ENCODE data around the gene COQ6. TPM values are rescaled to one million over a fixed set of nuclear protein-coding genes. Genes with fewer than 3 reads are reported as not detected.
"Not testable (repeated sequence)": the region's sequence is repeated elsewhere in the genome, so short reads cannot be mapped to it uniquely, and the experiment has no call there.

The COQ6 gene
- total and polyA plus RNA-seq, 7 donors = 12.6 to 31.6 (median 23.8) TPM

DNA sequence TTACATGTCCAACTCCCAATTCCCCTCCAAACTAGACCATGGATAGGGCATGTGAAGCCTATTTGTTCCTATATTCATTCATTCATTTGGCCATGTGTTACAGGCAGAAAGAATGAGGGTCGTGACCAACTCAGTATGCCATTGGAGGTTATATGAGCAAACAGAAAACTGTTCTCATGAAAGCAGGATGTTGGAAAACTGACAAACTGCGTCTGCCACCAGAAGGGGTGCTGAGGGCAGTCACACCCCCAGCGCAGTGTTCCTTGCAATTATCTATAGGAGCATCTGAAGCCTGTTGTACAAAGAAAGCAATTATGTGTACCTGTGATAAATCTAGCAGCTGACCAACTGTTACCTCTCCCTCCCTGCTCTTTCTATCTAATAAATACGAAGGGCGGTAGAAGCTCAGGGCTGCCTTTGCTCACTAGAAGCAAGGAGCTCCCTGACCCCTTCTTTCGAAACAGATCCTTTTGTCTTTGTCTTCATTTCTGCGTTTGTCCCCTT lies 47.9 kb downstream of the COQ6 start:
- no peak for DNase-seq
- Histone ChIP-seq H3K27ac (no peak overlapping the region), H3K9me3 (no peaks in the 10 kb centered on the region), H3K4me3 (no peak overlapping the region), H3K36me3 (peaks cover 0 to 11% (median 0%) of the 10 kb centered on the region in 4 donors), H3K4me1 (no peaks in the 10 kb centered on the region), H3K27me3 (no peaks in the 10 kb centered on the region)
- intact Hi-C loops (cut with DNase I) = no loop called here
- TF ChIP-seq POLR2A (IDR thresholded peaks at IDR 0.05) (peak in 1 of 2 donors; percentile 36), EP300 (IDR thresholded peaks at IDR 0.05) (no peak), POLR2AphosphoS5 (IDR thresholded peaks at IDR 0.05) (no peak)
- TF ChIP-seq, protein P1, sequence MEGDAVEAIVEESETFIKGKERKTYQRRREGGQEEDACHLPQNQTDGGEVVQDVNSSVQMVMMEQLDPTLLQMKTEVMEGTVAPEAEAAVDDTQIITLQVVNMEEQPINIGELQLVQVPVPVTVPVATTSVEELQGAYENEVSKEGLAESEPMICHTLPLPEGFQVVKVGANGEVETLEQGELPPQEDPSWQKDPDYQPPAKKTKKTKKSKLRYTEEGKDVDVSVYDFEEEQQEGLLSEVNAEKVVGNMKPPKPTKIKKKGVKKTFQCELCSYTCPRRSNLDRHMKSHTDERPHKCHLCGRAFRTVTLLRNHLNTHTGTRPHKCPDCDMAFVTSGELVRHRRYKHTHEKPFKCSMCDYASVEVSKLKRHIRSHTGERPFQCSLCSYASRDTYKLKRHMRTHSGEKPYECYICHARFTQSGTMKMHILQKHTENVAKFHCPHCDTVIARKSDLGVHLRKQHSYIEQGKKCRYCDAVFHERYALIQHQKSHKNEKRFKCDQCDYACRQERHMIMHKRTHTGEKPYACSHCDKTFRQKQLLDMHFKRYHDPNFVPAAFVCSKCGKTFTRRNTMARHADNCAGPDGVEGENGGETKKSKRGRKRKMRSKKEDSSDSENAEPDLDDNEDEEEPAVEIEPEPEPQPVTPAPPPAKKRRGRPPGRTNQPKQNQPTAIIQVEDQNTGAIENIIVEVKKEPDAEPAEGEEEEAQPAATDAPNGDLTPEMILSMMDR (IDR thresholded peaks at IDR 0.05) = no peak
- WGBS, 2 donors = 18 to 65% methylated on average over 7 of the region's 7 CpGs

DNA sequence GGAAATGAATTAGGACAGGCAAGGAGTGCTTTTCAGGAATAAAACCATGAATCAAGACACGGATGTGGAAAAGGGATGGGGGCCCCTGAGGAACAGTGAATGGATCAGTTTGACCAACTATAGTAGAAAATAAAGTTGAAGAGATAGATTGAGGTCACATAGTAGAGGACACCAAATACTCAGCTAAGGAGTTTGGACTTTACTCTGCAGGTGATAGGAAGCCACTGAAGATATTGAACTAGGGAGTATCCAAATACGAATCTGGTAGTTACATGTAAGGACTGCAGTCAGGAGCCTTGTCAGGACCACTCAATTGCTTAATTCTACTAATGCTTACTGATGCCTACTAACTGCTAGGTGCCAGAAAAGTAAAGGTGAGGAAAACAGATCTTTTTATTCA lies 48.6 kb downstream of the COQ6 start:
- H3K4me1 ChIP-seq = no peaks in the 10 kb centered on the region
- H3K9me3 ChIP-seq = no peaks in the 10 kb centered on the region
- WGBS, 2 donors = 19 to 67% methylated on average over 2 of the region's 2 CpGs
- no peak for DNase-seq
- TF ChIP-seq, protein P1 (IDR thresholded peaks at IDR 0.05) = no peak
- TF ChIP-seq EP300 (IDR thresholded peaks at IDR 0.05) (no peak), POLR2A (IDR thresholded peaks at IDR 0.05) (no peak)
- no peak overlapping the region for H3K4me3 ChIP-seq
- H3K27me3 ChIP-seq = no peaks in the 10 kb centered on the region
- H3K36me3 ChIP-seq = peaks cover 0 to 18% (median 0%) of the 10 kb centered on the region in 4 donors
- intact Hi-C loops (cut with DNase I) = no loop called here
- H3K27ac ChIP-seq = no peak overlapping the region

DNA sequence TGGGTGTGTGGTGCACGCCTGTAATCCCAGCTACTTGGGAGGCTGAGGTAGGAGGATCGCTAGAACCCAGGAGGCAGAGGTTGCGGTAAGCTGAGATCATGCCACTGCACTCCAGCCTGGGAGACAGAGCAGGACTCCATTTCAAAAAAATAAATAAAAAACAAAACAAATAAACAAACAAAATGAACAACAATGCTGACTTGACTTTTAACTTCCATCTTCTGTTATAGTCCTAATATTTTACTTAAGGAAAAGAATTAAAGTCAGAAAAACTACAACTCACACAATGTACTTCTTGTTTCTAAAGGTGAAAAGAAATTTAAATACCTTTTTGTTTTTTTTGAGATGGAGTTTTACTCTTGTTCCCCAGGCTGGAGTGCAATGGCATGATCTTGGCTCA lies 55.6 kb downstream of the COQ6 start:
- peaks cover 0 to 42% (median 6%) of the 10 kb centered on the region in 4 donors for H3K36me3 ChIP-seq
- H3K27ac ChIP-seq; H3K4me1 ChIP-seq; DNase-seq; H3K9me3 ChIP-seq; intact Hi-C loops (cut with DNase I); H3K4me3 ChIP-seq; H3K27me3 ChIP-seq: not testable (repeated sequence)
- WGBS, 2 donors = 98 to 99% methylated on average over 3 of the region's 3 CpGs

DNA sequence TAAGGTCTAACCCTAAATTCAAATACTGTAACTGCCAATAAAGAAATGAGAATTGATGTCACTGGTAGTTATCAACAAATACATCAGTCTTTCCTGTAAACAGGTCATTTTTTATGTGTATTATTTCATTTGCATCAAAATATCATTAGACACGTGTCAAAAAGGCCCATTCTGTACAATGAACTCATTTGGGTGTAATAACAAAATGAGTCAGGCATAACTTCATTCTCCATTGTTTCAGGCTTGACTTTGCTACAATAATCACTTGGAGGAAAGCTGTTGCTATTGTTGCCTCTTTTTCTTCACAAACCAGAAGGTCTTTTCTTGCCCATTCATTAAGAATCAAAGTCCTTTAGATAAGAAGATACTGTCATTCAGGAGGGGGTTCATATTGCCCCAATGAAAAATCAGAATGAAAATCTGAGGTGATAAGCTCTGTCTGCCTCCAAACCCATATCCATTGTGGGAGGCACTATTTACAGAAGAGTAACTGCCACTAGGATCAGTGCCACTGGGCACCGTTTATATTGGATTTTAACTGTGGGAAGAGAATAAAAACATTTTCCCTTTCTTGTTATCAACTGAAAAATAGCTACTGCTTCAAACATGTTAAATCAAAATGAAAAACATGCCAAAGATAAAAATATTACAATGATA lies 58.9 kb downstream of the COQ6 start:
- no peak for DNase-seq
- intact Hi-C loops (cut with DNase I) = no loop called here
- no peak for TF ChIP-seq POLR2A (IDR thresholded peaks at IDR 0.05)
- no peak for TF ChIP-seq POLR2AphosphoS5 (IDR thresholded peaks at IDR 0.05)
- TF ChIP-seq, protein P1 (IDR thresholded peaks at IDR 0.05) = no peak
- no peak for TF ChIP-seq EP300 (IDR thresholded peaks at IDR 0.05)
- Histone ChIP-seq H3K9me3 (no peaks in the 10 kb centered on the region), H3K4me1 (no peaks in the 10 kb centered on the region), H3K27ac (no peak overlapping the region), H3K27me3 (no peaks in the 10 kb centered on the region), H3K4me3 (no peak overlapping the region), H3K36me3 (peaks cover 0 to 27% (median 6%) of the 10 kb centered on the region in 4 donors)
- WGBS, 2 donors = 44 to 69% methylated on average over 2 of the region's 2 CpGs

Small RNAs within 50 kb of the gene (small RNA-seq; reads per million reads assigned to genes)
- gene AC005480.2 (0 reads per million in 3 donors), gene RF00019 (0 reads per million in 3 donors)

Other genes with a start within 250 kb of the COQ6 start
- gene PNMA1, start 235.9 kb upstream of the COQ6 start, total RNA-seq = 10 to 100 TPM; 33.5 to 63.1 (median 37.3) TPM
- 10 to 100 TPM; 11.4 to 20.4 (median 16.9) TPM for gene PNMA1, start 235.9 kb upstream of the COQ6 start, polyA plus RNA-seq
- 10 to 100 TPM in 1 of 4 donors, 1 to 10 TPM in 3; 5.0 to 11.4 (median 6.3) TPM for gene PTGR2, start 98.5 kb upstream of the COQ6 start, total RNA-seq
- gene PTGR2, start 98.5 kb upstream of the COQ6 start, polyA plus RNA-seq = 1 to 10 TPM; 6.4 to 9.0 (median 6.6) TPM
- 10 to 100 TPM; 45.1 to 67.8 (median 53.8) TPM for gene ZNF410, start 63.4 kb upstream of the COQ6 start, total RNA-seq
- 10 to 100 TPM; 33.3 to 37.8 (median 35.4) TPM for gene ZNF410, start 63.4 kb upstream of the COQ6 start, polyA plus RNA-seq
- gene FAM161B, start 208 bp upstream of the COQ6 start, total RNA-seq = 1 to 10 TPM; 3.8 to 5.3 (median 4.5) TPM
- 1 to 10 TPM; 2.5 to 4.8 (median 2.5) TPM for gene FAM161B, start 208 bp upstream of the COQ6 start, polyA plus RNA-seq
- gene ENTPD5, start 69.0 kb downstream of the COQ6 start, total RNA-seq = 10 to 100 TPM in 1 of 4 donors, 1 to 10 TPM in 3; 8.0 to 11.1 (median 8.7) TPM
- 10 to 100 TPM; 23.4 to 35.5 (median 33.8) TPM for gene ENTPD5, start 69.0 kb downstream of the COQ6 start, polyA plus RNA-seq
- gene BBOF1, start 69.0 kb downstream of the COQ6 start, total RNA-seq = 10 to 100 TPM in 2 of 4 donors, 1 to 10 TPM in 2; 8.9 to 13.6 (median 11.6) TPM
- gene BBOF1, start 69.0 kb downstream of the COQ6 start, polyA plus RNA-seq = 1 to 10 TPM; 2.5 to 7.2 (median 6.6) TPM
- gene ALDH6A1, start 134.2 kb downstream of the COQ6 start, total RNA-seq = 10 to 100 TPM; 19.9 to 33.5 (median 30.6) TPM
- 10 to 100 TPM in 2 of 3 donors, 1 to 10 TPM in 1; 9.6 to 16.9 (median 10.9) TPM for gene ALDH6A1, start 134.2 kb downstream of the COQ6 start, polyA plus RNA-seq
- 10 to 100 TPM in 2 of 4 donors, 1 to 10 TPM in 2; 9.1 to 11.1 (median 10.3) TPM for gene LIN52, start 134.7 kb downstream of the COQ6 start, total RNA-seq
- gene LIN52, start 134.7 kb downstream of the COQ6 start, polyA plus RNA-seq = 1 to 10 TPM; 3.7 to 6.0 (median 4.2) TPM